Measurements from ENCODE around the gene ROBO3.

- TF ChIP-seq CTCF (conservative IDR thresholded peaks at IDR 0.05) (no peak), EZH2 (IDR thresholded peaks at IDR 0.05; ENCODE audit: low read depth) (no peak)
These were observed 65.6 kb downstream of the ROBO3 start for GRCh38 chr11:124930799-124931198.

Measured in PC-9 (cell line).